ENCODE measurements around the gene ANKRD52.

- TF ChIP-seq CTCF (IDR thresholded peaks at IDR 0.05; ENCODE audit: low read depth, low read length, poor library complexity, severe bottlenecking) (peak; percentile 76), EZH2phosphoT487 (IDR thresholded peaks at IDR 0.05; ENCODE audit: borderline replicate concordance, low read length) (no peak)
These were observed 68.9 kb downstream of the ANKRD52 start, which contains the start of gene SMARCC2 for GRCh38 chr12:56189099-56189917.

Data from DOHH2 (cell line).